ENCODE measurements around the gene COL4A1.

Gene COL4A1

GRCh38 chr13:110216006-110216397 lies 91.0 kb downstream of the COL4A1 start:
- no peak for DNase-seq

DNA sequence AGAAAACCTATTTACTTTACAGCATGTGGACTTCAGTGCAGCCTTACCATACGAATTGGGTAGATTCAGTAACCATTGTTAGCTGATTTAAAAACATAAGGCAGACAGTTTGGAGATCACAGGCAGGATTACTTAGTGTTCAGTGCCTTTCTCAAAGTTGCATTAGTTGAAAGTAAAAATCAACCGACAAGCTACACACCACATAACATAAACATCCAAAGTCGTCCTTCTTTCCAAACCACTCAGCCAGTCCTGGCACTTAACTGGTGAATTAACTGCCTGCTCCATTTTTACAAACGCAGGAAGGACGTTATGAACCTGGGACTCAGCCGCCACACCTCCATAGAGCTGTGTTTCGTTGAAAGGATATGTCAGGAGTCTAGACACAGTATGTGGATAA lies 91.4 kb downstream of the COL4A1 start:
- DNase-seq = no peak

GRCh38 chr13:110214637-110215036 lies 92.3 kb downstream of the COL4A1 start:
- no peak for DNase-seq

- no peak for DNase-seq
Measured at GRCh38 chr13:110213461-110214074, 93.4 kb downstream of the COL4A1 start.

GRCh38 chr13:110212529-110212928 lies 94.4 kb downstream of the COL4A1 start:
- no peak for DNase-seq

DNA sequence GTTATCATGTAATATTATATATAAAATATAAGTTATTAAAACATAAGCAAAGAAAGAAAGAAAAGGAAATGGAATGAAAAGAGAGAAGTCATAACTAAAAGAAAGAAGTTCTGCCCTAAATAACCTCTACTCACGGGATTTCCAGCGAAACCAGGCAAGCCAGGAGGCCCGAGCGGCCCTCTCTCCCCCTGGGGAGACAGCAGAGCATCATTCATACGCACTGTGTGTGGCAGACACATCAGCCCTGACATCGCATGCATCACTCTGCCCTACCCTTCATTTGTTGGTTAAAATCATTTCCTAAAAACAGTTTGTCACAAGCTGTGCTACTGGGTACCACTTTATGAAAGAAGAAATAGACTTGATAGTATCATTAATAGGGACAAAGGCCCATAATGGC lies 95.2 kb downstream of the COL4A1 start:
- no peak for DNase-seq

DNA sequence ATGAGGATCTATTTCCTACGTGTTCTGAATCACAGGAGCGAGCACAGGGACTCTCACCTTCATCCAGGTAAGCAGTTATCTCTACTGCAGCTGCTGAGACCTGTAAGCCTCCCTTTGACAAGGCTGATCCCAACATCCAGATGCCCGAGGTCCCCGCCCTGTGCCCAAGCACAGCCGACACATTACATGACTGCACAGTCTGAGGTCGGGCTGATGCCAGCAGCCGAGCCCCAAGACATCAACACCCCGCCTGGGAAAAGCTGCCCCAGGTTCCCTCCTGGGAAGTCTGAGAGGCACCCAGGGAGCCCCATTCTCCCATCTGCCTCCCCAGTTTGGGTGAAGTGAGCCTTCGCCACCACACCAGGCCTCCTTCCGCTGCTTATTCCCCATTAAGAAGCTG lies 95.9 kb downstream of the COL4A1 start:
- DNase-seq = no peak

GRCh38 chr13:110210604-110210985 lies 96.4 kb downstream of the COL4A1 start:
- no peak for DNase-seq

GRCh38 chr13:110209950-110210603 lies 96.9 kb downstream of the COL4A1 start:
- DNase-seq = no peak

GRCh38 chr13:110208116-110208515 lies 98.8 kb downstream of the COL4A1 start:
- no peak for DNase-seq

DNA sequence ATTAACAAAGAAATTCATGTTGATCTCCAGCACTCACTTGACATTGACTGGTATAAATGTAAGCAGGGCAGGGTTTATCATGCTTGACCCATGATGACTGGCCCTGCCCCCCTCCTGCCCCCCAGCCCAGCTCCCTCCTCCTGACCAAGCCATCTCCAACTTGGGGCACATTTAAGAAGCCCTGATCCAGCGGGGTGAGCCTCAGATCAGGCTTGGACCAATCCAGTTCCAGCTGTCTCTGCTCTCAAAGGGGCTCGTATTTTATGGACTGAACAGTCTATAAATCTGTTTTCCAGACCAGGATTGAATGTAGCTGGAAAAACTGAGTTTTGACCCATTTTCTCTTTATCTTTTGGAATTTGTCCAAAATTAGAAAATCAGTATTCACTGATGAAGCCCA lies 100.0 kb downstream of the COL4A1 start:
- no peak for DNase-seq

GRCh38 chr13:110206185-110206584 lies 100.8 kb downstream of the COL4A1 start:
- DNase-seq = no peak

DNA sequence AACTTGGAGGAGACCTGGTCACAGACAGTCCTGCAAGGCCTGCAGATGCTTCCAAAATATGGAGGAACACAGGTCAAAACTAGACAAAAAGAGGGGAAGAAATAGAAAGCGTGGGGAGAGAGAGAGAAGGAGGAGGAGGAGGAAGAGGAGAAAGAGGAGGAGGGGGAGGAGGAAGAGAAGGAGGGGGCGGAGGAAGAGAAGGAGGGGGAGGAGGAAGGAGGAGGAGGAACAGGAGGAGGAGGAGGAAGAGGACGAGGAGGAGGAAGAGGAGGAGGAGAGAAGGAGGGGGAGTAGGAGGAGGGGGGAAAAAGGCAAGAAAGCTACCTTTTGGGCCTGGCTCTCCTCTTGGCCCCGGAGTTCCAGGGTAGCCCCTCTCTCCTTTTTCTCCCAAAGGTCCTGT lies 105.8 kb downstream of the COL4A1 start:
- no peak for DNase-seq

DNA sequence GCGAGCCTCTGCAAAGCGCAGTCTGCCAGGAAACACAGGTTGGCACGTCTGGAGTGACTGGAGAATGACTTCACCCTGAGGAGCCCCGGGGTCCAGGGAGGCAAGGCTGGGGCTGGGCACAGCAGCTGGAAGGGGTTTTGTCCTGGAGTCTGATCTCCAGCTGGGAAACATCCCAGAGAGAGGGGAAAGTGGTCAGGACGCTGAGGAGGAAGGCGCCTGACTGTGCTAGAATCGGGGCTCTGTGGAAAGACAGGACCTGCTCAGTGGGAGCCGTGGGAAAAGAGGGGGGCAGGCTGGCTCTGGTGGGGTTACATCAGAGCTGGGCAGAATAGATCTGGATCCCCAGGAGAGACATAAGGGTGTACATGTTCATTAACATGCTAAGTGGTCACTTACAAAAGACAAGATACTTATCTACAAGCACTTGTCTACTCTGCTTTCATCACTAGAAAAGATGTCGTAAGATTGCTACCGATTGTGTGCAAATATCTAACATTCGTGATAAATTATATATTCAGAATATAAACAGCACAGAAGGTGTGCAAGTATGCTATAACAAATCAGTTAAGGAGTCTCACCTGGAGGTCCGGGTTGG lies 106.6 kb downstream of the COL4A1 start:
- no peak for DNase-seq

DNA sequence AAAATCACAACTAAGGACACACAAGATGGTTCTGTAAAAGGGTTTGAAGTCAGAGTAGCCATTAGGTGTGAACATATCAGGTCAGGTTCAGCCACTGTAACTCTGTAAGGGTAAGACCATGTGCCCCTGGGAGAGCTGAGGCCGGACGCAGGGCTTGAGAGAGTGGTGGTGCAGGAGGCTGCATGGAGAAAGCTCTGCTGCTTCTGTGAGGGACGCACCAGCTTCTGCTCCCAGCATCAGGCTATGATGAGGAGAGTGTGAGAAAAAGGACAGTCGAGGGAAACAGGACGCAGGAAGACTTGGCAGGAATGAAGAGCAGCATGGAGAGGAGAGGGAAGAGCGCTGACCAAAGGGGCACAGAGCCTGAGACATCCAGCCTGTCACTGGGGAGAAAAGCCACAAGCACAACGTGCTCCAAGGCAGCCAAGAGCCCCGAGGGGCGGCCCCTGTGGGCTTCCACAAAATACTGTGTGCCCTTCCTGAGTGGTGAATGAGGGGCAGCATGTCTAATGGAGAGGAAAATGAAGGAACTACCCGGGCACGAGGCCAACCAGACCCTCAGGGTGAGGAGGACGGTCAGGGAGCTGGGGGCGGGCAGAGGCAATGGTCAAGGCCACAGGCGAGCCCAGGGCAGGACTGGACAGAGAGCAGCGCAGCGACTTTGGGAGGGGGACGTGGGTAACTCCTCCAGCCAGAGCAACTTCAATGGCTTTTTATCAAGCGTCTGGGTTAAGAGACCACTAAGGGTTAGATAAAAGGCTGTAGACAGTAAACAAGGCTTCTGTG lies 107.7 kb downstream of the COL4A1 start:
- no peak for DNase-seq

DNA sequence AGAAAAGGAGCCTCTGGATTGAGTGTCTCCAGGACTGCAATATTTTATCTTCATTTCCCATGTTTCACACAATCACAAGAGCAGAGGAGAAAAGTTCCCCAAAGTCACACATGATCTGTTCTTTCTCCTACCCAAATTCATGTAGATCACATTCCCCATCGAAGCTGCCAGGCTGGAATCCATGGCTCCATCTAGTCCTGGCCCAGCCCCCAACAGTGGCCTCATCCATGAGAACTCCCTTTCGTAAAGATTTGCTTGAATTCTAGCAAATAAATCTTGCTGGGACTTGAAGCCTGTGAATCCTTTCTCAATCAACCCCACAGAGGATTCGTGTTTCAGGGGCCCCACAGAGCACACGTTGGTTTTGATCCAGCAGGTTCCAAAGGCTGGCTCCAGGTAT lies 109.5 kb downstream of the COL4A1 start:
- DNase-seq = no peak

DNA sequence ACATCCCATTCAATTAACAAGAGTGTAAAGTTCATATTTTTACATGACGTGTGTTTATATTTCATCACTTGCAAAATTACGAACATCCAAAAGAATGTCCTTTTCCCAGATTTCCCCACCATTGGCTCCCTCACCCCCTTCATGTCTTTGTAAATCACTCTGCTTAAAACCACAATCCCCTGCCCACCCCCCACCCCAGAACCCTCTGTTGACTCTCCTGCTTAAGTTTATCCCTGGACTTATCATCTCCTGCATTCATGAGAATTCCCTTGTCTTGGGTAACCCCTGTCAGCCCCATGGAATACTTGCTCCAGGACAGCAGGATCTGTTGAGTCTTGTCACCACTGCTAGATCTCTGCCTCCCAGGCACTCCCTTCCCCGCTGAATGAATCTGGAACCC lies 109.9 kb downstream of the COL4A1 start:
- no peak for DNase-seq

GRCh38 chr13:110195547-110196485 lies 111.1 kb downstream of the COL4A1 start:
- no peak for DNase-seq

GRCh38 chr13:110194451-110194850 lies 112.5 kb downstream of the COL4A1 start:
- DNase-seq = no peak

- no peak for DNase-seq
Measured at GRCh38 chr13:110193491-110193890, 113.5 kb downstream of the COL4A1 start.

DNA sequence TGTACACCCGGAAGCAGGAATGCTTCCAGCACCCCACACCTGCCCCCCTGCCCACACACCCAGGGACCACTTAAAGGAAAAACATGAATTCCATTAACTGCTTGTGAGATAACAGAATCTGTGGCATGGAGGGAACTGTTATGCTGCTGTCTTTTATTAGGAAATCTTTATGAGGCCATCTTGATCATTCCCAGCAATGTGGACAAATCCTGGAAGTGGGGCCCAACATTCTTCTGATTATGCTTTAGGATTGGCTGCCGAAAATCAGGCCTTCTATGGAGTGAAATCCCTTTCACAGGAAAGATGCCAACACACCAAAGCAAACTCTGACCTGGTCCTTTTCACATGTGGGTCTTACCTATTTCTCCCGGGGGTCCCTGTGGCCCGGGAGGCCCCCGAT lies 114.5 kb downstream of the COL4A1 start:
- DNase-seq = no peak

DNA sequence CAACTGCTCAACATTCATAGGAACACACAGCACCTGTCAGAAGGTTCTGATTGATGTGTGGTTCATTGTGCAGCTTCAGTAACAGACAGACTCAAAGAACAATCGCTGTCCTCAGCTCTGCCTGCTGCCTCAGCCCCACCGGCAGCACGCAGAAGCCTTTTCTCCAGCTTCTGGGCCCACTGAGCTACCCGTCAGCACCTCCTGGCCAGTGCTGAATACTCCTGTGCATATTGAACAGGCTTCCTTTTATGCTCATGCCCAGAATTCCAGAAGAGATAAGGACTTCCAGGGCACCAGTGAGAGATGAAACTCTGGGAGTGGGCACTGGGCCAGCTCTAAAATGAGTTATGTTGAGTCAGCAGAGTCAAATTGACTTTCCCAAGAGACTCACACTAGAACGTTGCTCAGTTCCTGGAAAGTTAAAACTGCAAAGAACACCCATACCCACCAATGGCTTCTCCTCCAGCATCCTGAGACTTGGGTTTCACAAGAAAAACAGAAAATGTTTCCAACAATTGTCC lies 119.3 kb downstream of the COL4A1 start:
- DNase-seq = no peak

All from SHP77 treated with DMSO at 0.1 percent for 48 hours (cell line).